Ammon's horn (tissue), 1 donor: ENCODE results near the gene TEX29.

ENCODE experiments used
- DNase-seq: peaks from one replicate; pipeline ENCODE4 v3.0.0-alpha.2; 2016; ENCODE audit warnings: low spot score

Gene TEX29

GRCh38 chr13:111322001-111322915 lies 1.8 kb downstream of the TEX29 start:
- no peak for DNase-seq

DNA sequence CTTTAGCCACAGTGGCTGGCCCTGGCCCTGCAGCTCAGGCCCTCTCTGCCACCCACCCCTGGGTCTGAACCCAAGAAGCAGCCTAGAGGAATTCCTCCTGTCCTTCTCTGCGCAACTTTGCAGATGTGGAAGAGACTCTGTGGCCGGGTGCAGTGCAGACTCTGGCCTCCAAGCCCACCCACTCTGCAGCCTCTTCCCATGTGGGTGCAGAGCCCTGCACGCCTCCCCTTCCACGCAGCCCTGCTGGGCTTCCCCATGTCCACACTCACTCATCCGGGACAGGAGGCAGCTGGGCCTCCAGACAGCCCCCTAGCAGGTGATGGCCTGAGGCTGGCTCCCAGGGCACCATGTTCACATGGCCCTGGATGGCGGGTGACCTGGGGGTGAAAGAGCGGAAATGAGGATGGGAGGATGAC lies 2.5 kb downstream of the TEX29 start:
- DNase-seq, result no peak

- DNase-seq, result no peak
These were observed 3.1 kb downstream of the TEX29 start for GRCh38 chr13:111323549-111323948.

DNA sequence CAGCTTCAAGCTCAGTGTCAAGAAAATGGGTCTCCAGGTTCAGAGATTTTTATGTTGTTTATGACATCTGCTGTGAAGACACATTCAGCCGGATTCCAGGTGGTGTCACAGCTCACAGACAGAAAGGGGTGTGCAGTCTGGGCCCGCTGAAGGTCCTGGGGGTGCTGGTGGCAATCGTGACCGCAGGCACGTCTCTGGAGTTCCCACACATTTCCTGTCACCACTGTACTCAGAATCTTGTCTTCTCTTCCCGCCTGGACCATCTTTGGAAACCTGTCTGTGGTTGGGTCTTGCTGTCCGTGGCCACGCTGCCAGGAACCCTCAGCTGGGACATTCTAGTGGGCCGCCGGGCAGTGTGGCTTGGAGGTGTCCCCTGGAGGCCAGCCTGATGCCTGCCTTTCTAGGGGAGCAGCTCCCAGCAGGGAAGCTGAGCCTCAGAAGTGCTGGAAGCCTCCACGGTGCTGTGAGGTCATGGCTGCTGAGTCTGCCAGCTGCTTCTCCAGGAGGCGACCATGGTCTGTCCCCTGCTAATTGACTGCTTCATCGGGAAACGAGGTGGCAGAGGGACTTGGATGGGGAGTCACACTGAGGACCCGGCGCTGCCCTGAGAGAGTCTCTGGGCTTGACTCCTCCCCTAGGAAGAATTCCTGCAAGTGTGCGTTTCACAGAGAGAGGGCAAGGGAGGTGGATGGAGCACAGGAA lies 3.7 kb downstream of the TEX29 start:
- DNase-seq, result no peak

DNA sequence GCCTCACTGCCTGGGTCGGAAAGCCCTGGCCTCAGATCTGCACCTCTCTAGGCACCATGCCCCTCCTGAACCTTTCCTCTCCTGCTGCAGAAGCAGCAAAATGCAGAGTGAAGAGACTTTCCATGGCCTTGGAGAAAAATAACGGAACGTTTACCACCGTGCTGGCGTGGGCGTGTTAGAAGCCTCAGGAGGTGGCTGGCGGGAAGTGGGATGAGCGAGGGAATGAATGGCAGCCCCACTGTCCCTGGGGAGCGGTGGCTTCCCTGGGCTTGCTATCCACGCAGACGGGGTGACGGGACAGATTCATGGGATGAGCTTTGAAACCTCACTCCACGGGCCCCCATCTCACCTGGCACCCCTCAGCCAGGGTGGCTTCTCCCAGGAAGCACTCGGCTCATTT lies 4.3 kb downstream of the TEX29 start:
- DNase-seq, result no peak

- DNase-seq, result no peak
These were observed 4.9 kb downstream of the TEX29 start for GRCh38 chr13:111325146-111325890.

- DNase-seq, result no peak
These were observed 5.6 kb downstream of the TEX29 start for GRCh38 chr13:111325941-111326620.

DNA sequence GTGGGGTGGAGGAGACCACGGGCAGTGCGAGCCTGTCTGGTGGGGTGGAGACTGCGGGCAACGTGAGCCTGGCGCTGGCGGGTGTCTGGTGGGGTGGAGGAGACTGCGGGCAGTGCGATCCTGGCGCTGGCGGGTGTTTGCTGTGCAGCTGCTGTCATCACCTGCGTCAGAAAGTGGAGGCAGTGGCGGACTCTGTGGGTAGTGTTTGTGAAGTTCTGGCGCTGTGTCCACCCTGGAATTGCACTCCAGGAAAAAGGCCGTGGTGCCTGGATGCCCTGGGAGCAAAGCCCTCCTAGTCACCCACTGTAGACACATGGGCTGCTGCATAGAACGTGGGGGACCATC lies 6.2 kb downstream of the TEX29 start:
- DNase-seq, result no peak

- DNase-seq, result no peak
These were observed 6.7 kb downstream of the TEX29 start for GRCh38 chr13:111326981-111327642.

GRCh38 chr13:111327730-111328573 lies 7.5 kb downstream of the TEX29 start:
- no peak for DNase-seq

- DNase-seq, result no peak
These were observed 8.3 kb downstream of the TEX29 start for GRCh38 chr13:111328574-111329410.

GRCh38 chr13:111329641-111330040 lies 9.2 kb downstream of the TEX29 start:
- no peak for DNase-seq

DNA sequence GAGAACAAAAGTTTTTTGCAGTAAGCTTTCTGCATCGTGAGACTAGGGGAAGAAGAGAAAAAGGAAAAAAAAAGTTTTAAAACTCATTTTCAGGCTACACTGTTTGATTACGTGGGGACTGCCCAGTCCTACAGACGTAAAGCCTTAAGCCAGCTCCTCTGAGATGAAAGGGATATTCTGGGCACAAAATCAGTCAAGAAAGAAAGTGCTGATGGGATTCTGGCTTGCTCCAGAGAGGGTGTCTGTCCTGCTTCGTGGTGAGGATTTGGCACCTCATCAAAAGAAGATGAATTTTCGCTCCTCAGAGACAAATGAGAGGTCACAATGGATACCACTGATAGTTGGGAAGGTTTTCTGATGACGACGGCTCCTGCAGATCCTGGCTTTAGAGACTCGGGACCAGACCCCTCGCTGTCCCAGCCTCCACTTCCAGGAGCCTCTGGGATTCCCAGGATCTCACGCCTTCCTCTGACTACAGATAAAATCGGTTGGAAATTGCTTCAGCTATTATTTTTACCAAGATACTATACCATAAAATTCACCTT lies 9.7 kb downstream of the TEX29 start:
- DNase-seq, result no peak

DNA sequence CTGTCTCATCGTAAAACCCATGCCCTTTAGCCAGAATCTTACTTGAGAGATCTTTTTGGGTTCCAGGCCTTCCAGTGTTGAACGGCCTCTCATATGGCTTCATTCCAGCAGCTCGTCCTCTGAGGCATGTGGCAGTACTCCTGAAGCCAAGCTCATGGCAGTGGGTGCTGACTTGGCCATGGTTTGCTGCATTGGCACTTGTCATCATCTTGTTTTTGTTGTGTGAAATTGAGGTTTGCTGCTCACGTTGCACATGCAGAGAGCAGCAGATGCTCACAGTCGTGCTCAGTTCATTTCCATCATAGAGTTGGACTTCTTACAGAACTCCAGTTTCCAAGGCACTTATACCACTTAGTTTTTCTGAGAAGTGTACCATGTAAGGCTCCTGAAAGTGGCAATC lies 14.9 kb downstream of the TEX29 start:
- peak; percentile 18 for DNase-seq

- no peak for DNase-seq
These were observed 16.2 kb downstream of the TEX29 start for GRCh38 chr13:111336666-111337065.

DNA sequence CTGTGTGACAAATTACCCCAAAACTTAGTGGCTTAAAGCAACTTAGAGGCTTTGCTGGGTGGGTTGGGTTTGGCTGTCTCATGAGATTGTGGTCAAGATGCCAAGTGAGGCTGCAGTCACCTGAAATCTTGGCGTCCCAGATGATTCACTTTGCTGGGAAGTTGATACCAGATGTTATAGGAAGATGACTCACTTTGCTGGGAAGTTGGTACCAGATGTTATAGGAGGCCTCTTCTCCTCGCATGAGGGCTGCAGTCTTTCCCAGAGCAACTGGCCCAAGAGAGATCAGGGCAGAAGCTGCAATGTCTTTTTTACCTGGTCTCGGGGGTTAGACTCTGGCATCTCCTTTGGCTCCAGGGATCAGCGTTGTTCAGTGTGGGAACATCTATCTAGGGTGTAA lies 16.8 kb downstream of the TEX29 start:
- DNase-seq, result no peak

GRCh38 chr13:111337741-111338140 lies 17.3 kb downstream of the TEX29 start:
- no peak for DNase-seq

GRCh38 chr13:111338841-111339240 lies 18.4 kb downstream of the TEX29 start:
- no peak for DNase-seq

- DNase-seq, result no peak
These were observed 19.1 kb downstream of the TEX29 start for GRCh38 chr13:111339366-111340143.
